Activated CD8-positive, alpha-beta memory T cell treated with anti-CD3 and anti-CD28 coated beads for 36 hours (primary cell): ENCODE measurements around the gene SPDYE17. TPM values are rescaled to one million over a fixed set of nuclear protein-coding genes. Genes with fewer than 3 reads are reported as not detected.
"Not testable (repeated sequence)": the region's sequence is repeated elsewhere in the genome, so short reads cannot be mapped to it uniquely, and the experiment has no call there.

ENCODE experiments used
- CTCF ChIA-PET: fragments of 350-600 bp; sonication (Branson Sonifier 250); formaldehyde crosslinking; loops from one replicate; lab custom pipeline; 2021; ENCODE audit warnings: antibody characterized with exemption; lab: Charles Lee
- POLR2A ChIA-PET: fragments of 350-600 bp; sonication (Branson Sonifier 250); formaldehyde crosslinking; loops from one replicate; lab custom pipeline; 2021; ENCODE audit warnings: antibody characterized with exemption; lab: Charles Lee
- total RNA-seq, 2 experiments: library from RNA; stranded (reverse); gene quantifications; one replicate each; pipeline ENCODE4 v1.2.3, GENCODE V29; 2021

Gene SPDYE17, protein sequence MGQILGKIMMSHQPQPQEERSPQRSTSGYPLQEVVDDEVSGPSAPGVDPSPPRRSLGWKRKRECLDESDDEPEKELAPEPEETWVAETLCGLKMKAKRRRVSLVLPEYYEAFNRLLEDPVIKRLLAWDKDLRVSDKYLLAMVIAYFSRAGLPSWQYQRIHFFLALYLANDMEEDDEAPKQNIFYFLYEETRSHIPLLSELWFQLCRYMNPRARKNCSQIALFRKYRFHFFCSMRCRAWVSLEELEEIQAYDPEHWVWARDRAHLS
- total RNA-seq, result not detected

DNA sequence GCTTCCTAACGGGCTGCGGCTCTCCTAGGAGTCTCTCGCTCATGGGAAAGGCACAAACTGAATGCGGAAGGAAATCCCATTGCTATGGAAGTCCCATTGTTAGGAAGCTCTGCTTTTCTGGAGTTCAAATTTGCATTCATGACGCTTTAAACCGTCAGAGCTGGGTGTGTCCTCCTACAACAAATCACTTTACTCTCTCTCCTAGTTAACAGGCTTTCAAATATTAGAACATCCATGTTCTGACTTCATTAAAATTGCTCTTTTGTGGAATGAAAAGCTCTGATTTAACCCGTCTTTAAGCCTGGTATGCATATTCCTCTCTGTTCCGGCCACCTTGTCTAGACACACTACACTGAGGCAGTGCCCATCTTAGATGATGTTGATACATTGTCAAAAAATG is at the start of gene SPDYE17:
TSS of gene SPDYE17 (minus strand) at position 101 of the 400 bp plus-strand sequence. CDS start 1,791 bp downstream, outside the sequence.
- CTCF ChIA-PET, POLR2A ChIA-PET: not testable (repeated sequence)

DNA sequence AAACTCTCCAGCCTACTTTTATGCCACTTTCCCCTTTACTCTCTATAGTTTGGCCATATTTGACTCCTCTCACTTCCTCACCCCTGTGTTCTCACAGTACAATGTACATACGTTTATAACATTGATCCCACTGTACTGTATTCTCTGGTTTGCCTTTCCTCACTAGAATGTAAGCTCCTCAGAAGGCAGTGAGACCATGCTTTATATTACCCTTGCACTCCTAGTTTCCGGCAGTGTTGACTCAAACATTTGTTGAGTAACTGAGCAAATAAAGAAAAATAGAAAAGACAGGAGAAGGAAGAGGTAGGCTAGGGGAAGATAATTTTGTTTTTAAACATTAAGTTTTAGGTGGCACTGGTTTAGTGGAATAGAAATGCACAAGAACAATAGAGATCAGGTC is 48.1 kb upstream of the SPDYE17 start:
- POLR2A ChIA-PET, result not testable (repeated sequence)

DNA sequence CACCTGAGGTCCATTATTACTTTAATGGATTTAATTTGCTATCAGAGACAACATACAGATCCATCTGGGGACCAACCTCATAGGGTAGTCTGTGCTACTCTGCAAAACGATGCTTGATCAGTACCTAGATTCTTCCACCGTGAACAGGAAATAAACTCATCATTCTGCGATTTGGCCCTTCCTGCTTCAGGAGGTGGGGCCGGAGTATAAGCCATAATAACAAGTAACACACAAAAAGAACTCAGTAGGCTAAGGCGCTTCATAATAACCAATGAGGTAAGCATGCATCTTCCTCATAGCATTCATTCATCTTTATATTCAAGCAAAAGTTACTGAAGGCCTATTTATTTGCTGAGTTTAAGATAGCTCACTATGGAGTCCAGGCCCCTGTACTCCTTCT is 47.5 kb upstream of the SPDYE17 start:
- POLR2A ChIA-PET, CTCF ChIA-PET: not testable (repeated sequence)

More for the DNA sequence above, 48.1 kb upstream of the SPDYE17 start:
- CTCF ChIA-PET, result not testable (repeated sequence)

DNA sequence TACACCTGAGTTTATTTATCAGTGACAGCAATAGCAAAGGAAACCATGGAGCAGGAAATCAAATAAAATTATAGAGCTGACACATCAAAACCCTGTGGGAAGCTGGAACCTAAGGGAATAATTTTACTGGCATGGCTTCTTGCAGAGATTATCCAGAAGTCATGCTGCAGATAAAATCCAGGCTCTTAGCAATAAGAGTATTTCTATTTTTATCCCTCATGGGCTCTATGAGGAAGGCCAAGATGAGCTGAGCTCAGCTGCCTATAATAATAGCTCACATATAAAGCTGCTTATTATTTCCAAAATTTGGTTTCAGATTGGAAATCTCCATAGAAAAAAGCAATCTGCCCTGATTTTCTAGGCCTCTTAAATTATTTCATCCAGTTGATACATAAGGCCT is 47.0 kb upstream of the SPDYE17 start:
- POLR2A ChIA-PET, CTCF ChIA-PET: not testable (repeated sequence)

DNA sequence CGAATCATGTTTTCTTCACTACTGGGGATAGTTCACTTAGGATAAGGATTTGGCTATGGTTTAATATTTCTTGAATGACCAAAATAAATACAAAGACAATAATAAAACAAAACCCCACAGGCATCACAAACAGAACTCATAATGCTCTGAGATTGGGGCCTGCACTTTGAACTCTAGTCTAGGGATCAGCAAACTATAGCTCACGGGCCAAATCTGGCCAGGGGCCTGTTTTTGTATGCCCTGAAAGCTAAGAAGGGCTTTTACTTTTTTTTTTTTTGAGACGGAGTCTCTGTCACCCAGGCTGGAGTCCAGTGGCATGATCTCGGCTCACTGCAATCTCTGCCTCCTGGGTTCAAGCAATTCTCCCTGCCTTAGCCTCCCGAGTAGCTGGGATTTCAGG is 44.9 kb upstream of the SPDYE17 start:
- CTCF ChIA-PET, POLR2A ChIA-PET: not testable (repeated sequence)

DNA sequence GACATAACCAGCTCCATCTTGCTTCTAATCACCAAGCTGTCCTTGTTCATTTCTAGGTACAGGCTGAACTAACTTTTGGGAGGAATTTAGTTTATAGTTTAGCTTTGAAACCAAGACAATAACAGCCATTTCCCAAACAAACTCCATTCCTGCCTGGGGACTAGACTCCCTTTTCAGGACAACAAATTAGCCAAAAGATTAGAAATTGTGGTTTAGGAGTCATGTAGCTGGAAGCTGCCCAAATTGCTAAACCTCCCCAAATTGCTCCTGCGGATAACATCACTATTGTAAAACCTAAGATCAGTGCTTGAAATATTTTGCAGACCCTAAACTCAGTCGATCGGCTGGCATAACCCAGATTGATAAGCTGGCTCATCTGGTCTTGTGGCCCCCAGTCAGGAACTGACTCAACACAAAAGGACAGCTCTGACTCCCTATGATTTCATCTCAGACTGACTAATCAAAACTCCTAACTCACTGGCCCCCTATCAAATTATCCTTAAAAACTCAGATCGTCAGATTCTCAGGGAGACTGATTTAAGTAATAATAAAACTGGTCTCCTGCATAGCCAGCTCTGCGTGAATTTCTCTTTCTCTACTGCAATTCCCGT is 42.7 kb upstream of the SPDYE17 start:
- POLR2A ChIA-PET, CTCF ChIA-PET: not testable (repeated sequence)

DNA sequence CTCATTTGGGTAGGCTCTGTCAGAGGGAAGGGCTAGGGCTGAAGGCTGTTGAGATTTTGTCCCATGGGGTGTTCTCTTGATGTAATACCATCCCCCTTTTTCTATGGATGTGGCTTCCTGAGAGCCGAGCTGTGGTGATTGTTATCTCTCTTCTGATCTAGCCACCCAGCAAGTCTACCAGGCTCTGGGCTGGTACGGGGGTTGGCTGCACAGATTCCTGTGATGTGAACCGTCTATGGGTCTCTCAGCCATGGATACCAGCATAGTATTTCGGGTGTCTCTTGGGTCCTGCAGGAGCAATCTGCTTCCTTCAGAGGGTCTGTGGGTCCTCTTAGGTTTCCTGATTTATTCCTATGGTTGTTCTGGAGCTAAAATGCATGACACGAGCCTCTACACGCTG is 38.9 kb upstream of the SPDYE17 start:
- POLR2A ChIA-PET, CTCF ChIA-PET: not testable (repeated sequence)

DNA sequence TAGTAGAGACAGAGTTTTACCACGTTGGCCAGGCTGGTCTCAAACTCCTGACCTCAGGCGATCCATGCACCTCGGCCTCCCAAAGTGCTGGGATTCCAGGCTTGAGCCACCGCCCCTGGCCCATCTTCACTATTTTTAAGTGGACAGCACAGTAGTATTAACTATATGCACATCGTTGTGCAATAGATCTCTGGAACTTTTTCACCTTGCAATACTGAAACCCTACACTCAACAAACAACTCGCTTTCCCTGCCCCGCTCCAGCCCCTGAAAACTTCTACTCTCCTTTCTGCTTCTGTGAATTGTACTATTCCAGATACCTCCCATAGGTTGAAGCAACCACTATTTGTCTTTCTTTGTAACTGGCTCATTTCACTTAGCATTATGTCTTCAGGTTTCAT is 33.7 kb upstream of the SPDYE17 start:
- CTCF ChIA-PET, POLR2A ChIA-PET: not testable (repeated sequence)

DNA sequence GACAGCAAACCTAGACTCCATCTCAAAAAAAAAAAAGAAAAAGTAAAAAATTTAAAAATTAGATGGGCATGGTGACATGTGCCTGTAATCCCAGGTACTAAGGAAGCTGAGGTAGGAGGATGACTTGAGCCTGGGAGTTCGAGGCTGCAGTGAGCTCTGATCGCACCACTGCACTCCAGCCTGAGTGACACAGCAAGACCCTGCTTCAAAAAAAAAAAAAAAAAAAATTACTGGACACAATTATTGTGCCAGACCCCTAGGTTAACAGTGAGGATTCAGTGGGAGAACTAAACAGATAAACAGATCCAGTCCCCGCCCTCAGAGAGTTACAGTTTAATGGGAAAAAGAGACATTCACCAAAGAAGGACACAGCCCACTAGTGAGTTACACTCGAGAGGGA is 31.6 kb upstream of the SPDYE17 start:
- CTCF ChIA-PET, POLR2A ChIA-PET: not testable (repeated sequence)

DNA sequence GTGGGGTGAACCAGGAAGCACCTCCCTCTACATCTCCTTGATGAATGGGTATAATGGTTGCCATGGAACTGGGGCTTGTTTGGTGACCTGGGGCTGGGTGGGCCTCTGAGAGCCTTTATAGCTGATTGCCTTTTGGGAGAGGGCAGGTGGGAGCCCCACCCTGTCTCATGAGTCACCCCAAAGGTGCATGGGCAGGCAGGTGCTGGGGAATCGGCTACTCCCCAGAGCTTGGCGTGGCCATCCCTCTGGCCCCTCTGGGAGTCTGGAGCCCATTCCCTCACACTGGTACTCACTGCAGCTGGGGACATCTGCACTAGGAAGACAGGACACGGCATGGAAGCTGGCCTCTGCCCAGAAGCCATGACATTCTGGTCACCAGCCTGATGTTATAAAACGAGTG is 30.4 kb upstream of the SPDYE17 start, which contains the start of gene SPDYE18:
TSS of gene SPDYE18 (minus strand) at position 2 of the 400 bp plus-strand sequence. CDS start 2,046 bp downstream, outside the sequence.
- POLR2A ChIA-PET, CTCF ChIA-PET: not testable (repeated sequence)

DNA sequence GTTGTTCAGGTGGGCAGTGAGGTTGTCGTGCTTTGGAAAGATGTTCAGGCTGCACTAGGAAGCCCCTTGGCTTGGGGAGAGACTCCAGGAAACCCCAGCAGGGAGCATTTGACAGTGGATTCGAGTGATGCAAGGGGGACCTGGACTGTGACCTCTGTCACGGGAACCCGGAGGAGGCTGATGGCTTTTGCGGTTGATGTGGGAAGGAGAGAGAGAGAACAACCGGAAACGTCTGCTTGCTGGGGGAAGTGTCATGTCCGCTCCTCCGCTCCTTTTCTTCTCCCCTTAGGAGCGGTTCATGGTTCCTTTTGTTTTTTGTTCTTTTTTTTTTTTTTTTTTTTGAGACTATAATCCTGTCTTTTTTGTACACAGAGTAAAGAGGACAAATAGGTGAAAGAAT is 5.8 kb downstream of the SPDYE17 start:
- CTCF ChIA-PET, POLR2A ChIA-PET: not testable (repeated sequence)

DNA sequence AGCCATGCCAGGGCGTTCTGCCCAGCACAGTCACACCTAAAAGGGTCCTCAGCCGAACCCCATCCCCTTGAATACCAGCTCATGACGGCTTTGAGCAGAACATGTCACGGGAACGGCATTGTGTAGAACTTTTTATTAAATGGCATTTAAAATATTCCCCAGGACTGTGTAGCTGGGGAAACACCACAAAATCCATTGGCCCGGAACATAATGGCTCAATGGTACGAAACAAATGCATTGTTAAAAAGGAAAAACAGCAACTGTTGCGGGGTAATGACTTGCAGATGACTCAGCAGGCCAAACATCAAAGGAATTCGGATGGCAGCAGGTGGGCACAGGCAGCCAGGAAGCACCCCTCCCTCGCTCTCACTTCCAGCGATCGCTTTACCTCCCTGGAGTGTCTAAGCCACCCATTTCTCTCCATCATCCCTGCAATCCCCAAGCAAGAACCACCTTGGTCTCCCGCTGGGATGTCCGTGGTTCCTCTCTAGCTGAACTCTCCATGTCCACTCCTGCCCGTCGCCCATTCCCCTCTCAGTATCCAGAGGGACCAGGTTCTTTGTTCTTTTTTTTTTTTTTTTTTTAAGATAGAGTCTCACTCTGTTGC is 22.0 kb downstream of the SPDYE17 start:
- CTCF ChIA-PET, POLR2A ChIA-PET: not testable (repeated sequence)

DNA sequence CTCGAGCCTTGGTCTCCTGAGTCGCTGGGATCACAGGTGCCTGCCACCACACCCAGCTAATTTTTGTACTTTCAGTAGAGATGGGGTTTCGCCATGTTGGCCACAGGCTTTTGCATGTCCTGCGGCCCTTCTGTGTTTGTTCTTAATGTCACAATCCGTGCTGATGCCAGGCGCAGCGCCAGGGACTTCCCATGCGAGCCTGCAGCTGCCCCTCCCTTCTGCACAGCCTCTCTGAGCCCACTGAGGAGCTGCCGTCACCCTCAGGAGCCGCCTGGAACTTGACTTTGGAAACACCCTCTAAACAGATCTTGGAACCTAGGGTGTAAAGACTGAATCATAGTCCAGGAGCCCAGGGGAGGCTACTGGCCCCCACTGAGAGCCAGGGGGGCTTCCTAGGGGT is 24.2 kb downstream of the SPDYE17 start:
- POLR2A ChIA-PET, CTCF ChIA-PET: not testable (repeated sequence)

DNA sequence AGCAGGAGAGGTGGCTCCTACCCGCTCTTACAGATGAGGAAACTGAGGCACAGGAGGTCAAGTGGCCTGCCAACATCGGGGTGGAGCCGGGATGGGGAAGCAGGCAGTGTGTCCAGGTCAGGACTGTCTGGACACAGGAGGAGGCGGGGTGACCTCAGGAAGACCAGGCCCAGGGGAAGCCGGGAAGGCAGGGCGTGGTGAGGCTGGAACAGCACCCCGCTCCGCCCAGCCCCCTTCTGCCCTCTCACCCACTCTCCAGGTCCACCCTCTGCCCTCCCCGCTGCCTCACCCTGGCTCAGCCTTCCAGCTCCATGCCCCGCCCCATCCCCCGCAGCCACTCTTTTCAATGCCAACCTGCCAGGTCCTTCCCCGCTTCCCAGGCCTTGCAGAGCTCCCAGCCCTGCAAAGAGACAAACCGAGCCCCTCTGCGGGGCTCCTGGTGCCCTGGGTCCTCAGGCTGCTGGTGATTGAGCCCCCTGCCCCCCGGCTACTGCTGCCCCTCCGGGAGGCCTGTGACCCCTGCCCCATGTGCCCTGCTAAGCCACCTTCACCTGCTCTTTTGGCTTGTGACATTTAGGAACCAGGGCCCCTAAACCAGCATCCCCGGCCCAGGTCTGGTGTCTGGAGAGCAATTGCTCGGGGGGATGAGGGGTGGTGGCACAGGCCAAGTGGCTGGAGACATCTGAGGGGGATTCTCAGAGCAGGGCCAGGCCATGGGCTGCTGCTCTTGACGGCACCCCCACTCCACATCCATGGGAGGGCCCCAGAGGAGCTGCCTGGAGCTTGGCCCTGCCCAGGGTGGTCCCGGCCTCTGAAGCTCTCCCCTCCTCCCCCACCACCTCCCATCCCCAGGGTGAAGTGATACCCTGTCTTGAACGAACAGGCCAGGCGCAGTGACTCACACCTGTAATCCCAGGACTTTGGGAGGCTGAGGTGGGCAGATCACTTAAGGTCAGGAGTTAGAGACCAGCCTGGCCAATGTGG is 25.7 kb downstream of the SPDYE17 start:
- POLR2A ChIA-PET, CTCF ChIA-PET: not testable (repeated sequence)

DNA sequence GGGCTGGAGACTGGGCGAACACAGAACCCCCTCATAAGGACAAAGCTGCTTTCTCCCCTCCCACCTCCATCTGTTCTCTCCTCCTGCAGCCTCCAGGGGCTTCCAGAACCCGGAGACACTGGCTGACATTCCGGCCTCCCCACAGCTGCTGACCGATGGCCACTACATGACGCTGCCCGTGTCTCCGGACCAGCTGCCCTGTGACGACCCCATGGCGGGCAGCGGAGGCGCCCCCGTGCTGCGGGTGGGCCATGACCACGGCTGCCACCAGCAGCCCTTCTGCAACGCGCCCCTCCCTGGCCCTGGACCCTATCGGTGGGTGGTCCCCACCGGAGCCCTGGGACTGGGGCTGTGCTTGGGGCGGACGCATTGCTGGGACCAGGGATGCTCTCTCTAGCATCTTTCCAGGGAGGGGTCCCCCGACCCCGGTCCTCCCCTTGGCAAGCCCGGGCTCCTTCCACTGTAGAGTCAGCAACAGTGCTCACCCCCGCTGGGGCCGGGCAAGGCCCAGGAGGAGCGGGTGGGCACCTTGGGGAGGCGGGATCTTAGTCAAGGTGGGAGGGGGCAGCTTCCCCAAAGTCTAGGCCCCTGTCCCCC is 26.6 kb downstream of the SPDYE17 start:
- CTCF ChIA-PET, POLR2A ChIA-PET: not testable (repeated sequence)

DNA sequence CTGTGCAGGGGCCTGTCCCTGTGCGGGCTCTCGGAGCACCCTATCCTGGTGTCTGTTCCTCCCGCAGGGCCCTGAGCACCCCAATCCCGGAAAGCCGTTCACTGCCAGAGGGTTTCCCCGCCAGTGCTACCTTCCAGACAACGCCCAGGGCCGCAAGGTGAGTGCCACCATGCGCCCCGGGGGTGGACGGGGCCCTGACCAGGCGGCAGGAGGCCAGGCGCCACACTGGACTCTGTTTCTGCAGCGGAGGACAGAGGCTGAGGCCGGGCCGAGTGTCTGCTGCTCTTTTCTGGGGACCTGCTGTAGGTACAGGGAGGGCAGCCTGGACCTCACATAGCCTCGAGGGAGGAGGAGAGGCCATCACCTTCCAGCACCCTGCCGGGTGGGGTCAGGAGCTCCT is 28.0 kb downstream of the SPDYE17 start:
- POLR2A ChIA-PET, CTCF ChIA-PET: not testable (repeated sequence)

DNA sequence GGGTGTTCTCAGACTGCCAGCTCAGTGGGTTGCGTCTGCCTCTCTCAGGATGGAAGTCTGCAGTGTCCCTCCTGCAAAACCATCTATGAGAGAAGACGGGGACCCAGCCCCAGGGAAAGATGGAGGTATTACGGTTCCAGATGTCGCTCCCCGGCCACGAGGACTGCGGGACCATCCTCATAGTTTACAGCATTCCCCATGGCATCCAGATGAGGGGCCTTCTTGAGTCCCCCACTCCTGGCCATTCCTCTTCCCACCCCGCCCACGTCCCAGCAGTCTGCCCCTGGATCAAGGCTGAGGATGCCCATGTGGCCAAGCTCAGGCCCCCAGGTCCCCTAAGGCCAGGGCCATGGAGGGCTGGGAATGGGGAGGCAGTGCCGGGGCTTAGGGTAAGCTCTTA is 28.9 kb downstream of the SPDYE17 start:
- POLR2A ChIA-PET, CTCF ChIA-PET: not testable (repeated sequence)

DNA sequence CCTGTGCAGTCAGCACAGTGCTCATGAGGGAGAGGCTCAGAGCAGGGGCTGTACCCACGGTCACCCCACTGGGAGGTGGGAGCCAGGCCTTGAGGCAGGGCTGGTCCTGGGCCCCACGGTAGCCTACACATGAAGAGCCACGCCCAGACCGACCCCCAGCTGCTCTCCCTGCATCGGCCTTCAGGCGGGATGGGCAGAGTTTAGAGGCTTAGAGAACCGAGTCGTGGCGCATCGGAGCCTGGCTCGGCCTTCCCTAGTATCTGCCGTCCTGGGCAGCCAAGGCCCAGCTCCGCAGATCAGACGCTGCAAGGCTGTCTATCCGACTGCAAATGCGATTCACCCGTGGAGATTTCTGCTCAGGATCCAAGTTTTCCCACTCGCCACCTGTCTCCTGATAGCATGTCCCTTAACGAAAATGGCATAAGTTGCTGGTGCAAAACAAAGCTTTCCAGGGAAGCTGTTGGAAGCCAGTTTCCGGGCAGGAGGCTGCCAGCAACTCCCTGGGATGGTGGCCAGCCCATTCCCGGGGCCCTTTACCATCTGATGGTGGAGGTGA is 29.4 kb downstream of the SPDYE17 start:
- CTCF ChIA-PET, result not testable (repeated sequence)

DNA sequence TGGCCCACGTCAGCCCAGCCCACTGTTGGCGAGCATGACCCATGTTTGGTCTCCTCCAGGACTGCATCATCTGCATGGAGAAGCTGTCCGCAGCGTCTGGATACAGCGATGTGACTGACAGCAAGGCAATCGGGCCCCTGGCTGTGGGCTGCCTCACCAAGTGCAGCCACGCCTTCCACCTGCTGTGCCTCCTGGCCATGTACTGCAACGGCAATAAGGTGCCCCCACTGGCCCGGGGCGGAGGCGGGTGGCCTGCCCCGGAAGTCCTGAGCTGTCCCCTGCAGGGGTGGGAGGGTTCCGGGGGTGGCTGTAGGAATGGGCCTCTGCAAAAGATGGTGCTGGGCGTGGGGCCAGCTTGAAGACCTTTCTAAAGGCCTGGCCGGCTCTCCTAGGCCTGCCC is 30.1 kb downstream of the SPDYE17 start:
- CTCF ChIA-PET, POLR2A ChIA-PET: not testable (repeated sequence)

More for the DNA sequence above, 29.4 kb downstream of the SPDYE17 start:
- POLR2A ChIA-PET, result not testable (repeated sequence)
